Ascending aorta (tissue), 2 donors: ENCODE data around the gene SLCO3A1. TPM values are rescaled to one million over a fixed set of nuclear protein-coding genes. Genes with fewer than 3 reads are reported as not detected.
A peak's percentile ranks its signal among the peaks of the same experiment; 100 is the strongest.

ENCODE experiments used
- DNase-seq, 2 donors: peaks; one replicate each; pipeline ENCODE4 v3.0.0-alpha.2; 2019; ENCODE audit warnings: low spot score in 2 of 2
- H3K27ac ChIP-seq, 2 donors: fragments of 200-600 bp; sonication (generic); one replicate each; pipeline ENCODE4 v1.5.1; 2016 to 2017; ENCODE audit warnings: mild to moderate bottlenecking in 1 of 2
- H3K27me3 ChIP-seq: fragments of 200-600 bp; sonication (generic); one replicate; pipeline ENCODE4 v1.5.1; 2017
- H3K36me3 ChIP-seq, 2 donors: fragments of 200-600 bp; sonication (generic); one replicate each; pipeline ENCODE4 v1.5.1; 2016
- H3K4me1 ChIP-seq, 2 donors: fragments of 200-600 bp; sonication (generic); one replicate each; pipeline ENCODE4 v1.5.1; 2016 to 2017; ENCODE audit warnings: mild to moderate bottlenecking in 1 of 2
- H3K4me3 ChIP-seq, 2 donors: fragments of 200-600 bp; sonication (generic); one replicate each; pipeline ENCODE4 v1.5.1; 2016 to 2017; ENCODE audit warnings: mild to moderate bottlenecking in 1 of 2
- H3K9me3 ChIP-seq, 2 donors: fragments of 200-600 bp; sonication (generic); one replicate each; pipeline ENCODE4 v1.5.1; 2016
- CTCF ChIP-seq, 3 experiments: fragments of 200-600 bp in 2 of 3; fragments of 450-650 bp in 1 of 3; sonication (generic) in 2 of 3; IDR thresholded peaks; one replicate each; pipeline ENCODE4 v1.5.1; 2016 to 2019; ENCODE audit warnings: antibody characterized with exemption in 3 of 3, mild to moderate bottlenecking in 1 of 3, moderate library complexity in 1 of 3
- intact Hi-C: fragments of 100-400 bp; cut with DNase I; formaldehyde crosslinking; loops from one replicate; pipeline ENCODE4 v1.15.1; 2023
- total RNA-seq: library from RNA; depleted of rRNA; stranded (reverse); fragments of >200 nt; gene quantifications from one replicate; pipeline ENCODE4 v1.1.0, GENCODE V29; 2016

The SLCO3A1 gene
- total RNA-seq, 1 donor from 2014 or later = 53.2 TPM

GRCh38 chr15:92009162-92009561, 155.7 kb downstream of the SLCO3A1 start:
- H3K4me3 ChIP-seq = no peak overlapping the region
- no peaks in the 10 kb centered on the region for H3K36me3 ChIP-seq
- H3K27ac ChIP-seq = peak overlapping the region; percentile 31 to 49
- peaks cover 0 to 34% of the 10 kb centered on the region in 2 donors for H3K4me1 ChIP-seq
- no peaks in the 10 kb centered on the region for H3K9me3 ChIP-seq
- H3K27me3 ChIP-seq = no peaks in the 10 kb centered on the region
- TF ChIP-seq CTCF (IDR thresholded peaks at IDR 0.05) = no peak
- intact Hi-C loops = loop anchor here (2.0 kb wide), 1 partner anchor 26 kb away; no protein-coding TSS in a partner anchor
- DNase-seq = no peak

- DNase-seq = peak in 1 of 2 donors; percentile 72
- H3K4me1 ChIP-seq = peaks cover 4 to 43% of the 10 kb centered on the region in 2 donors
- intact Hi-C loops = loop anchor here (2.0 to 5.0 kb wide), 2 partner anchors 17 to 144 kb away; no protein-coding TSS in a partner anchor
- H3K36me3 ChIP-seq = no peaks in the 10 kb centered on the region
- TF ChIP-seq CTCF (IDR thresholded peaks at IDR 0.05) = no peak
- H3K27ac ChIP-seq = peak overlapping the region; percentile 74 to 76
- H3K9me3 ChIP-seq = no peaks in the 10 kb centered on the region
- H3K4me3 ChIP-seq = peak overlapping the region; percentile 18 to 49
- no peaks in the 10 kb centered on the region for H3K27me3 ChIP-seq
These were observed 158.3 kb downstream of the SLCO3A1 start for GRCh38 chr15:92011611-92012367.

GRCh38 chr15:92012368-92012629, 158.8 kb downstream of the SLCO3A1 start:
- Histone ChIP-seq H3K4me3 (peak overlapping the region; percentile 18 to 49), H3K4me1 (peaks cover 4 to 43% of the 10 kb centered on the region in 2 donors), H3K27ac (peak overlapping the region; percentile 74 to 76), H3K36me3 (no peaks in the 10 kb centered on the region), H3K9me3 (no peaks in the 10 kb centered on the region), H3K27me3 (no peaks in the 10 kb centered on the region)
- intact Hi-C loops = loop anchor here (2.0 to 5.0 kb wide), 2 partner anchors 17 to 145 kb away; no protein-coding TSS in a partner anchor
- no peak for DNase-seq
- no peak for TF ChIP-seq CTCF (IDR thresholded peaks at IDR 0.05)

- Histone ChIP-seq H3K4me1 (peaks cover 4 to 43% of the 10 kb centered on the region in 2 donors), H3K27ac (peak overlapping the region; percentile 74 to 76)
These were observed 159.4 kb downstream of the SLCO3A1 start for GRCh38 chr15:92012881-92013280.

GRCh38 chr15:92014281-92015030, 160.9 kb downstream of the SLCO3A1 start:
- intact Hi-C loops = loop anchor here (5.0 kb wide), 1 partner anchor 147 kb away; no protein-coding TSS in a partner anchor

More at GRCh38 chr15:92012881-92013280, 159.4 kb downstream of the SLCO3A1 start:
- no peak for TF ChIP-seq CTCF (IDR thresholded peaks at IDR 0.05)
- no peaks in the 10 kb centered on the region for H3K9me3 ChIP-seq
- H3K27me3 ChIP-seq = no peaks in the 10 kb centered on the region
- intact Hi-C loops = loop anchor here (2.0 to 5.0 kb wide), 2 partner anchors 16 to 146 kb away; no protein-coding TSS in a partner anchor
- H3K4me3 ChIP-seq = no peak overlapping the region
- no peaks in the 10 kb centered on the region for H3K36me3 ChIP-seq
- DNase-seq = no peak

More at GRCh38 chr15:92014281-92015030, 160.9 kb downstream of the SLCO3A1 start:
- DNase-seq = no peak
- H3K4me1 ChIP-seq = peaks cover 4 to 37% of the 10 kb centered on the region in 2 donors
- no peak for TF ChIP-seq CTCF (IDR thresholded peaks at IDR 0.05)
- no peaks in the 10 kb centered on the region for H3K27me3 ChIP-seq
- H3K4me3 ChIP-seq = no peak overlapping the region
- H3K9me3 ChIP-seq = no peaks in the 10 kb centered on the region
- H3K36me3 ChIP-seq = no peaks in the 10 kb centered on the region
- H3K27ac ChIP-seq = peak overlapping the region; percentile 74 to 76
